Fibroblast of skin of right biceps (primary cell): ENCODE data around the gene BICRA.
A peak's percentile ranks its signal among the peaks of the same experiment; 100 is the strongest.

Experiments
- DNase-seq: peaks from one replicate; pipeline ENCODE4 v3.0.0-alpha.2; 2013

Gene BICRA

GRCh38 chr19:47601180-47601904, 7.6 kb upstream of the BICRA start:
- no peak for DNase-seq

GRCh38 chr19:47603706-47604565, 5.0 kb upstream of the BICRA start:
- DNase-seq, result no peak

DNA sequence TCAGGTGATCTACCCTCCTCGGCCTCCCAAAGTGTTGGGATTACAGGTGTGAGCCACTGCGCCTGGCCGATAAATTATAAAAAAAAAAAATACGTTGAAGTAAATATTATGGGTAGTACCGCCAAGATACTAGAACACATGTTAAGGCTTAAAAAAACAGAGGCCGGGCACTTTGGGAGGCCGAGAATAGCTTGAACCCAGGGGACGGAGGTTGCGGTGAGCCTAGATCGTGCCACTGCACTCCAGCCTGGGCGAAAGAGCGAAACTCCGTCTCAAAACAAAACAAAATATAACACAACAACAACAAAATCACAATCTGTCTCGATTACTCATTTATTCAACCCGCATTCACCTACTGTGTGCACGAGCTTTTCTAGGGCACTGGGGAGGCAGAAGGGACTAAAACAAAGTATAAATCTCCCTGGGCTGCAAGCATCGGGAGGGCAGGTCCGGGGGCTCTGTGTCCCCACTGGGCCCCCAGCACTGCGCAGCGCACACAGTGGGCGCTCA, 1.3 kb upstream of the BICRA start:
- DNase-seq, result no peak

DNA sequence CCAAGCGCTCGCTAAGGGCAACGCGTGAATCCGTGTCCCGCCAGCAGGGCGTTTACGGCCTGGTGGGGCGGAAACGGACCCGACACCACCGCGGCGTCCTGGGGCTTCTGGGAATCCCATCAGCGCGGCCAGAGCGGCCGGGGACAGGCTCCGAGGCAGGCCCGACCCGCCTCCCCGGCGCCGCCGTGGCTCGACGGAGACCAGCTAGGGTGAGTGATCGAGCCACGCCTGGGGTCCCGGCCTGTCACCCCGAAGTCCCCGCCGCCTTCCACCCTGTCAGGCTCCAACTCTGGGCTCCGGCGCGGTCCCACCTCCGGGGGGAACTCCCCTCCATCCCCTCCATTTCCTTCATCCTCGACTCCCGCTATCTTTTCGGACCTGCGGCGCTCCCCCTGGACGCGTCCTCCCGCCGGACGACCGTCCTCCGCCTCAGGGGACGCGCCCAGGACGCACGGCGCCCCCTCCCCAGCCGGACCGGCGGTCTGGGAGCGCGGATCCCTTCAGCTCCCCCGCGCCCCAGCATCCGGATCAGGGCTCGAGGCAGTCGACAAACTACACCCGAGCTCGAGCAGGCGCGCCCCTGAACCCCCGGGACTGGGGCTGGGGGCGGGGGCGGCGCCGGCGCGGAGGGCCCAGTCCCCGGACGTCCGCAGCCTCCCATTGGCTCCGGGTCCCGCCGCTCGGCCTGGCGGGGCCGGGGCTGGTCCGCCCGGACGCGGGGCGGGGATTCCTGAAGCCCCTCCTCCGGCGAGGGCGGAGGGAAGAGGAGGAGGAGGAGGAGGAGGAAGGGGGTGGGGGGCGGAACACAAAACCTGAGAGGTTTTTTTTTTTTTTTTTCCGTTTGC, 638 bp upstream of the BICRA start:
- DNase-seq, result peak; percentile 96

DNA sequence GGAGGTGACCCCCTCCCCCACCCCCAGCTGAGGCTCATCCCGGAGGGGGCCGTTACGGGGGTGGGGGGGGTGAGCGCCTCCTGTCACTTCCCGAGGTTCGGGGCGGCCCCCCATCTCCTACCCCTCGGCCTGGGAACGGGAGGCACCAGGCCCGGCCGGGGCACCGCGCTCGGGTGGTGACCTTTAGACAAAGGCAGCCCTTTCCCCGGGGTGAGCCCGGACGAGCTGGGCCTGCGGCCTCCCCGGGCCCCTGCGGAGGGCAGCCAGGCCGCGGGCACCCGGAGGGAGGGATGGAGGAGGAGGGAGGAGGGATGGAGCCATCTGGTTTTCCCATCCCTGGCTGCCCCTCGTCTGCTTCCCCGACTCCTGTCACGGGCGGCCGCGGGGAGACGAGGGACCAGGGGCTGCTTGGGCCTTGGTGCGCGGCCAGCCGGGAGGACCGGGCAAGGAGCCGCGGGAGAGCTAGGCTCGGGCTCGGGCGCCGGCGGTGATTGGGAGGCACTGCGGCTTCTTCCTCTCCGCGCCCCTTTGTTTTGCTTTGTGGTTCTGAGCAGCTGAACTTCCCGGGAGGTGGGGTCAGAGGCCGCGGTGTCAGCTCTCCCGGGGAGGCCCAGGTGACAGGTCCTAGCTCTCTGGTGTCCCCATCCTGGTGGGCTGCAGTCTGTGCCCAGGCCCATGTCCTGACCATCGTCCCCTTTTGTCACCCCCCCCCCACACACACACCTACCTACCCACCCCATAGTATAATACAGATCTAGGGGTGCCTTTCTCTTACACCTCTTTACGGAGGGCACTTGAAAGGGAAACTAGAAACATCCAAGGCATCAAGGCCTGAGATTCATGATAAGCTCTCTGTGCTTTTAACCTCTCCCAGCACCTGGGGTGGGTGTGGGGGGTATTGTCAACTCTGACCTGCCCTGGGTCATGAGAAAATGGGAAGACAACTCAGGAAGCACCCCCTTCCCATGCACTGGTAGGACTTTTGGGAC, 1.3 kb downstream of the BICRA start:
- peak; percentile 49 for DNase-seq

- DNase-seq, result no peak
These were observed 2.0 kb downstream of the BICRA start for GRCh38 chr19:47610902-47611301.

DNA sequence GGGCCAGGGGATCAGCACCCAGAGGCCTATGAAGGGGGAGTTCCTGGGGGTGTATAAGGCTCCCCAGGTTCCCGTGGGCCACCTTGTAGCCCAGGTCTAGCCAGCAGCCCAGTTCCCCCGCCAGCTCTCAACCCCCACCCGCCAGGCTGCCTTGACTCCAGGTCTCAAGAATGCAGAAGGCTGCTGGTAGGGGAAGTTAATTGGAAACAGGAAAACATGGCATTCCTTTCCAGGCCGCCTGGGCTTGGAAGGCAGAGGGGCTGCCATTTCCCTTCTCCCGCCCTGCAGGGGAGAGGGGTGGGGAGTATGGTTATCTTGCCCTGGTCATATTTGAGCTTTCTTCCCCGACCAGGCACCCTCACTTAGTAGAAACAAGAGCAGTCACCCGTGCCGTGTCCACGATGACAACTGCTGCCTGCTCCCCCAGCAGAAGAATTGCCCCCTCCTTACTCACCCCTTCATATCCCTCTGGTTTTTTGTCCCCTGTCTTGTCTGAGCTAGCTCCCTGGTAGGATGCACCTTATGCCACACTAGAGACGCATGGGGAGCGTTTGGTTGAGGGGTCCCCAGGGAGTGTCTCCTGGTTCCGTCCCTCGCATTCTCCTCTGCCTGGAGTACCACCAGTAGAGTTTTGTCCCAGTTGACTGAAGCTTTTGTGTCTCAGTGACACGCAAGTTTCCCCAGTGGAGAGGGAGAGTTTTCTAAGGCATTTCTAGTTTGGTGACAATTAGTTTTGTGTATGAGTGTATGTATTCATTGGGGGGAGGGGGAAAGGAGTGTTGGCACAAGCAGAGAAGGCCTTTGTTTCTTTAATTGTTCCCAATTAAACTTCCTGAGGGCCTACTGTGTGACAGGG, 4.5 kb downstream of the BICRA start:
- peak; percentile 94 for DNase-seq

- no peak for DNase-seq
These were observed 5.0 kb downstream of the BICRA start for GRCh38 chr19:47614021-47614295.

DNA sequence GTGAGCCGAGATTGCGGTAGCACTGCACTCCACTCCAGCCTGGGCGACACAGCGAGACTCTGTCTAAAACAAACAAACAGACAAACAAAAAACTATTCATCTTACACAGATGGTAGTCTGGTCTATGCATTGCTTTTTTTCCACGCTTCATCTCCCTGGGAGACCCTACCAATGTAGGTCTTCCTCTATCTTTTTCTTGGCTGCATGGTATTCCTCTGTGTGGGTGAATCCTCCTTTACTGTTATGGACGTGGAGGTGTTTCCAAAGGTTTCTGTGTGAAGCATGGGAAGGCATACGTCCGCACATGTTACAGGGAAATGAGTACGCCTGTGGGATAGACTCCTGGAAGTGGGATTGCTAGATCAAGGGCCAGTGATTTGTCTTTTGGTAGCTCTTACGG, 5.6 kb downstream of the BICRA start:
- DNase-seq, result no peak

DNA sequence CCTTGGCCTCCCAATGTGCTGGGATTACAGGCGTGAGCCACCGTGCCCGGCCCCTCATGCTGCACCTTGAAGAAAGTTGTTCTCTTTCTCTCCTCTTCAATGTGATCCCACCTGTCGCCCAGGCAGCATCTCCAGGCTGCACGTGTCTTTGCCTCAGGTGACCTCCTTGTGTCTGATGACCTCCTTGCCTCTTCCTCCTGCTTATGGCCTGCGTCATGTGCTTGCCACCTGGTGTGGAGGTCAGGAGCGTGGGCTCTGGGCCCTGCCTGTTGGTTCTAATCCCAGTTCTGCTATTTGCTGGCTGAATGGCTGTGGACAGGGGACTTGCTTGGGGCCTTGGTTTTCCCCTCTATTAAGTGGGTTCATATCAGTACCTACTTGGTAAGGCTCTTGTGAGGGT, 6.3 kb downstream of the BICRA start:
- DNase-seq, result no peak

DNA sequence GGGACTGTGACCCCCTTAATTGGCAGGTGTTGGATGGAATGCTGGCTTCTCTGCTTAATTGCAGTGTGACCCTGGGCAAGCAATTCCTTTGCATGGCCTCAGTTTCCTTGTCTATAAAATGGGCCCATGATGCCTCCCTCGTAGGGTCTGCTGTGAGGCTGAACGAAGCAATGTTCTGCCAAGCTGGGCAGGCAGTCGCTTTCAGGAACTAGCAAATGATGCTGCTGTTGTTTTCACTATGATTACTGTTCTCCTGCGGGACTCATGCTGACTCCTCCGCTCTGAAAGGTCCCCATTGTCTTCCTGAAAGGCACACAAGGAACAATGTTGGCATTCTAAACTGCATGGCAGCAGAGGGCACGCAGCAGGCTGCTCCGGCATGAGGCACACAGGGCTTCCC, 6.8 kb downstream of the BICRA start:
- DNase-seq, result no peak

- DNase-seq, result no peak
These were observed 9.8 kb downstream of the BICRA start for GRCh38 chr19:47618771-47619170.

- DNase-seq, result no peak
These were observed 10.8 kb downstream of the BICRA start for GRCh38 chr19:47619763-47620162.

- no peak for DNase-seq
These were observed 14.4 kb downstream of the BICRA start for GRCh38 chr19:47623151-47623920.

DNA sequence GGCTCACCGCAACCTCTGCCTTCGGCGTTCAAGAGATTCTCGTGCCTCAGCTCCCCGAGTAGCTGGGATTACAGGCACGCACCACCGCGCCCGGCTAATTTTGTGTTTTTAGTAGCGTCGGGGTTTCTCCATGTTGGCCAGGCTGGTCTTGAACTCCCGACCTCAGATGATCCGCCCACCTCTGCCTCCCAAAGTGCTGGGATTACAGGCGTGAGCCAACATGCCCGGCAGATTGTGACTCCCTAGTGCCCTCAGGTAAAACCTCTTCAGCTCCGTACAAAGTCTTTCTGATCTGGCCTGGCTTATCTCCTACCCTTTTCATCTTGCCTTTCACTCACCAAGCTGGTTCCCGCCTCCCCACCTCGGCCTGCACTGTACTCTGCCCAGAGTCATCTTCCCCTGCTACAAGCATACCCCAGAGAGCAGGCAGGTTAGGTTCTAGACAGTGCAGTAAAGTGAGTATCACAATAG, 15.0 kb downstream of the BICRA start:
- DNase-seq, result no peak

DNA sequence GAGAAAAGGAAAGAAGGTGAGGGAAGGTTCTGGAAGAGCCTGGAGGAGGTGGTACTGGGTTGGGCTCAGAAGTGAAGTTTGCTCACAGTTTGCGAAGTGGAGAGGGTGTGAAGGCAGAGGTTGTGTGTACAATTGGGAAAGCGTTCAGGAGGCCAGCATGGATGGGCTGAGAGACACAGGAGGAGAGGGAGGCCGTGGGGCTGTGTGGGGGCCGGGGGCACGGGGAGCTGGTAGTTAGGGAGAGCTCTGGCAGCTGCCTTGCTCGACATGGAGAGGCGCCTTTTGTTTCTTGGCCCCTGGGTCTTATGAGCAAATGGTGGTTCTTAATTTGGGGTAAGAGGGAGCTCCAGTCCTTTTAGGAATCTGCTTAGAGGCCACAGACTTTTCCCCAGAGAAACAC, 16.7 kb downstream of the BICRA start:
- no peak for DNase-seq

GRCh38 chr19:47626238-47626637, 17.3 kb downstream of the BICRA start:
- DNase-seq, result no peak

GRCh38 chr19:47628078-47628771, 19.3 kb downstream of the BICRA start:
- DNase-seq, result no peak

GRCh38 chr19:47630594-47630993, 21.7 kb downstream of the BICRA start:
- DNase-seq, result no peak
